ENCODE measurements around the gene FBXO33.

GRCh38 chr14:39383741-39384140 lies 48.5 kb downstream of the FBXO33 start:
- TF ChIP-seq CTCF (IDR thresholded peaks at IDR 0.05) (no peak), POLR2A (IDR thresholded peaks at IDR 0.05) (no peak)
